B cell (primary cell): ENCODE measurements around the gene AP5S1. TPM values are rescaled to one million over a fixed set of nuclear protein-coding genes. Genes with fewer than 3 reads are reported as not detected.

ENCODE experiments used
- ATAC-seq: fragments of 200-7000 bp; cut with Tn5 transposase; one replicate; pipeline ENCODE4 v1.10.0; 2021; ENCODE audit warnings: low read depth, mild to moderate bottlenecking, moderate number of reproducible peaks, moderate library complexity
- CTCF ChIA-PET: fragments of 350-600 bp; sonication (Branson Sonifier 250); formaldehyde crosslinking; loops from one replicate; lab custom pipeline; 2021; ENCODE audit warnings: antibody characterized with exemption, inconsistent platforms; lab: Charles Lee
- POLR2A ChIA-PET: fragments of 350-600 bp; sonication (Branson Sonifier 250); formaldehyde crosslinking; loops from one replicate; lab custom pipeline; 2021; ENCODE audit warnings: antibody characterized with exemption; lab: Charles Lee
- DNase-seq: peaks from one replicate; pipeline ENCODE4 v3.0.0; 2013
- H2AFZ ChIP-seq: 2 replicates; pipeline ENCODE4 v1.6.1; 2012; ENCODE audit warnings: mild to moderate bottlenecking, low read depth, low read length; ENCODE audit not compliant: insufficient read depth, poor library complexity, severe bottlenecking
- H3K27ac ChIP-seq, 2 donors: 1 replicate in 1 of 2; 2 replicates in 1 of 2; pipeline ENCODE4 v1.5.1; 2012 to 2013; ENCODE audit warnings: low read length in 2 of 2, mild to moderate bottlenecking in 2 of 2, moderate library complexity in 1 of 2
- H3K27me3 ChIP-seq, 4 experiments: fragments of 200-600 bp in 1 of 4; sonication (generic) in 1 of 4; replicated peaks in 1 of 4; 1 replicate in 2 of 4; 2 replicates in 2 of 4; pipeline versions ENCODE4 v1.6.1 to v1.7.0; 2013 to 2016; ENCODE audit warnings: low read length in 3 of 4, mild to moderate bottlenecking in 2 of 4, mixed read lengths in 1 of 4, moderate library complexity in 1 of 4; ENCODE audit not compliant: insufficient read depth in 4 of 4, control insufficient read depth in 3 of 4; ENCODE audit errors: control extremely low read depth in 1 of 4
- H3K36me3 ChIP-seq, 2 experiments: replicated peaks in 1 of 2; 1 replicate in 1 of 2; 2 replicates in 1 of 2; pipeline versions ENCODE4 v1.6.1 to v1.7.1; 2013; ENCODE audit warnings: low read length in 1 of 2; ENCODE audit not compliant: insufficient read depth in 2 of 2, control insufficient read depth in 1 of 2; ENCODE audit errors: control extremely low read depth in 1 of 2, extremely low read depth in 1 of 2
- H3K4me1 ChIP-seq, 2 donors: fragments of 200-600 bp in 1 of 2; sonication (generic) in 1 of 2; 1 replicate in 1 of 2; 2 replicates in 1 of 2; pipeline versions ENCODE4 v1.5.1 to v1.6.1; 2013 to 2017; ENCODE audit warnings: low read length in 2 of 2; ENCODE audit not compliant: control insufficient read depth in 2 of 2, insufficient read depth in 2 of 2
- H3K4me2 ChIP-seq: replicated peaks from 2 replicates; pipeline ENCODE3; 2012; ENCODE audit warnings: mild to moderate bottlenecking, low read depth, low read length; ENCODE audit not compliant: poor library complexity, severe bottlenecking
- H3K4me3 ChIP-seq, 5 experiments: fragments of 200-600 bp in 1 of 5; sonication (generic) in 1 of 5; 1 replicate in 3 of 5; 2 replicates in 2 of 5; pipeline versions ENCODE4 v1.5.1 to v1.7.0; 2011 to 2016; ENCODE audit warnings: low read length in 4 of 5, mild to moderate bottlenecking in 4 of 5, low read depth in 2 of 5, control low read depth in 1 of 5, moderate library complexity in 1 of 5; ENCODE audit not compliant: insufficient read depth in 1 of 5; ENCODE audit errors: control extremely low read depth in 1 of 5, extremely low read depth in 1 of 5
- H3K79me2 ChIP-seq: fragments of 200-600 bp; sonication (generic); one replicate; pipeline ENCODE4 v1.6.0; 2016; ENCODE audit warnings: low read length; ENCODE audit not compliant: control insufficient read depth, insufficient read depth
- H3K9ac ChIP-seq: fragments of 200-600 bp; sonication (generic); 2 replicates; pipeline ENCODE4 v1.6.1; 2017; ENCODE audit warnings: mild to moderate bottlenecking, low read length, moderate library complexity
- H3K9me3 ChIP-seq, 3 donors: one replicate each; pipeline versions ENCODE4 v1.6.1 to v1.7.1; 2013; ENCODE audit warnings: low read length in 2 of 3; ENCODE audit not compliant: control insufficient read depth in 2 of 3, insufficient read depth in 1 of 3; ENCODE audit errors: control extremely low read depth in 1 of 3
- H4K20me1 ChIP-seq: 2 replicates; pipeline ENCODE4 v1.6.0; 2012; ENCODE audit warnings: mild to moderate bottlenecking, low read length; ENCODE audit not compliant: insufficient read depth, control insufficient read depth, poor library complexity, severe bottlenecking
- H3K27ac Mint-ChIP-seq: one replicate; pipeline ENCODE4 v1.8.0; 2021; ENCODE audit warnings: mixed read lengths
- H3K27me3 Mint-ChIP-seq: one replicate; pipeline ENCODE4 v1.8.0; 2021; ENCODE audit warnings: mixed read lengths
- H3K4me1 Mint-ChIP-seq: one replicate; pipeline ENCODE4 v1.8.0; 2021; ENCODE audit warnings: mixed read lengths
- H3K4me3 Mint-ChIP-seq: one replicate; pipeline ENCODE4 v1.8.0; 2021; ENCODE audit warnings: mixed read lengths
- H3K9me3 Mint-ChIP-seq: one replicate; pipeline ENCODE4 v1.8.0; 2022; ENCODE audit warnings: mixed read lengths; ENCODE audit not compliant: insufficient read depth
- CTCF ChIP-seq: fragments of 200-600 bp; IDR thresholded peaks from one replicate; pipeline ENCODE4 v1.8.0; 2022; ENCODE audit warnings: antibody characterized with exemption, mild to moderate bottlenecking
- EZH2 ChIP-seq: IDR thresholded peaks from 2 replicates; pipeline ENCODE4 v1.6.1; 2012; ENCODE audit warnings: borderline replicate concordance, low read depth, mild to moderate bottlenecking, moderate library complexity, low read length; ENCODE audit not compliant: insufficient read depth, poor library complexity, severe bottlenecking
- WGBS: methylation state at CpG from one replicate; pipeline ENCODE4 v1.1.5; 2013; ENCODE audit warnings: missing lambda C conversion rate; ENCODE audit not compliant: insufficient coverage; 5-methylcytosine and 5-hydroxymethylcytosine counted together
- intact Hi-C: fragments of 100-400 bp; cut with micrococcal nuclease; formaldehyde crosslinking; loops from one replicate; pipeline ENCODE4 v1.10.0; 2022
- polyA plus RNA-seq: library from polyadenylated mRNA; depleted of rRNA; stranded (reverse); fragments of >200 nt; gene quantifications from 2 replicates; pipeline ENCODE4 v1.2.3, GENCODE V29; 2012
- total RNA-seq, 2 donors: library from RNA; stranded (reverse); fragments of 120-200 nt in 1 of 2; gene quantifications; 1 replicate in 1 of 2; 2 replicates in 1 of 2; pipeline versions ENCODE4 v1.2.3 to v1.2.4, GENCODE V29; 2013 to 2022

The AP5S1 gene
- total and polyA plus RNA-seq, 2 donors (not counting 1 experiment from before 2014, with no cell fraction given), result 9.2 to 12.6 TPM

- H3K9ac ChIP-seq, result no peak overlapping the region
- ChIA-PET CTCF (no interaction called here), POLR2A (interaction anchor here (0.6 kb wide), 1 partner anchor 9 kb away, joined by 4 read pairs; no protein-coding TSS in a partner anchor)
- peaks cover 13 to 74% of the 10 kb centered on the region in 2 experiments for H3K36me3 ChIP-seq
- H2AFZ ChIP-seq, result no peak overlapping the region
- WGBS, result 100% methylated on average over 1 of the region's 1 CpG
- peaks cover 5% of the 10 kb centered on the region for H3K4me1 Mint-ChIP-seq
- no peaks in the 10 kb centered on the region for H3K9me3 Mint-ChIP-seq
- DNase-seq, result no peak
- intact Hi-C loops, result no loop called here
- no peak for ATAC-seq
- H3K27me3 Mint-ChIP-seq, result no peaks in the 10 kb centered on the region
- no peak overlapping the region for H3K27ac ChIP-seq
- peaks cover 0 to 3% (median 0%) of the 10 kb centered on the region in 3 donors for H3K9me3 ChIP-seq
- no peaks in the 10 kb centered on the region for H3K27me3 ChIP-seq
- peaks cover 7% of the 10 kb centered on the region for H3K79me2 ChIP-seq
- H4K20me1 ChIP-seq, result peaks cover 16% of the 10 kb centered on the region
- H3K4me3 Mint-ChIP-seq, result no peak overlapping the region
- no peak for TF ChIP-seq EZH2
- no peak for TF ChIP-seq CTCF
- H3K4me3 ChIP-seq, result no peak overlapping the region
- H3K4me1 ChIP-seq, result no peaks in the 10 kb centered on the region
- H3K27ac Mint-ChIP-seq, result no peak overlapping the region
- H3K4me2 ChIP-seq, result no peak overlapping the region
Observed at GRCh38 chr20:3862333-3862732, 42.0 kb downstream of the AP5S1 start.

- 12% methylated on average over 7 of the region's 7 CpGs for WGBS
- no peaks in the 10 kb centered on the region for H3K4me1 ChIP-seq
- no peaks in the 10 kb centered on the region for H3K27me3 ChIP-seq
- H3K9me3 ChIP-seq, result peaks cover 0 to 3% (median 0%) of the 10 kb centered on the region in 3 donors
- no peak overlapping the region for H2AFZ ChIP-seq
- H3K9ac ChIP-seq, result no peak overlapping the region
- POLR2A ChIA-PET, result no interaction called here
- no peak overlapping the region for H3K27ac Mint-ChIP-seq
- CTCF ChIA-PET, result no interaction called here
- TF ChIP-seq CTCF (no peak), EZH2 (no peak)
- intact Hi-C loops, result no loop called here
- peaks cover 11 to 67% of the 10 kb centered on the region in 2 experiments for H3K36me3 ChIP-seq
- peaks cover 6% of the 10 kb centered on the region for H4K20me1 ChIP-seq
- no peak overlapping the region for H3K4me2 ChIP-seq
- H3K27me3 Mint-ChIP-seq, result no peaks in the 10 kb centered on the region
- H3K27ac ChIP-seq, result no peak overlapping the region
- H3K4me1 Mint-ChIP-seq, result peaks cover 5% of the 10 kb centered on the region
- ATAC-seq, result peak; percentile 36
- no peak overlapping the region for H3K4me3 ChIP-seq
- no peak overlapping the region for H3K4me3 Mint-ChIP-seq
- H3K9me3 Mint-ChIP-seq, result no peaks in the 10 kb centered on the region
- peaks cover 6% of the 10 kb centered on the region for H3K79me2 ChIP-seq
- DNase-seq, result no peak
Observed at GRCh38 chr20:3863317-3863716, 43.0 kb downstream of the AP5S1 start.
